Stimulated activated CD4-positive, alpha-beta T cell treated with anti-CD3 and anti-CD28 coated beads, Interleukin-2, amount 100 ng/mL, for 4 hours (primary cell): Measurements from ENCODE around the gene NUP188.
"Not testable (repeated sequence)": the region's sequence is repeated elsewhere in the genome, so short reads cannot be mapped to it uniquely, and the experiment has no call there.

ENCODE experiments used
- DNase-seq: peaks from one replicate; pipeline ENCODE4 v3.0.0-alpha.2; 2020; ENCODE audit warnings: low read depth

NUP188 gene

GRCh38 chr9:128943832-128944620 lies 3.5 kb upstream of the NUP188 start:
- no peak for DNase-seq

- DNase-seq = not testable (repeated sequence)
These were observed 2.5 kb upstream of the NUP188 start for GRCh38 chr9:128944966-128945365.

- no peak for DNase-seq
These were observed 1.5 kb upstream of the NUP188 start for GRCh38 chr9:128945798-128946501.

GRCh38 chr9:128946571-128947276 lies 775 bp upstream of the NUP188 start:
- no peak for DNase-seq

- no peak for DNase-seq
These were observed 297 bp upstream of the NUP188 start for GRCh38 chr9:128947277-128947526.

- not testable (repeated sequence) for DNase-seq
These were observed 13.9 kb downstream of the NUP188 start for GRCh38 chr9:128961403-128961802.

GRCh38 chr9:128969491-128969890 lies 22.0 kb downstream of the NUP188 start:
- DNase-seq = no peak

- DNase-seq = no peak
These were observed 25.5 kb downstream of the NUP188 start for GRCh38 chr9:128972956-128973355.

- DNase-seq = no peak
These were observed 31.6 kb downstream of the NUP188 start for GRCh38 chr9:128979111-128979510.

- no peak for DNase-seq
These were observed 36.0 kb downstream of the NUP188 start for GRCh38 chr9:128983536-128983935.

- no peak for DNase-seq
These were observed 39.2 kb downstream of the NUP188 start for GRCh38 chr9:128986671-128987070.

- DNase-seq = no peak
These were observed 40.3 kb downstream of the NUP188 start for GRCh38 chr9:128987805-128988204.

- DNase-seq = no peak
These were observed 45.5 kb downstream of the NUP188 start for GRCh38 chr9:128992995-128993394.

GRCh38 chr9:128995791-128996190 lies 48.3 kb downstream of the NUP188 start:
- DNase-seq = no peak

- no peak for DNase-seq
These were observed 51.0 kb downstream of the NUP188 start for GRCh38 chr9:128998462-128998861.

- no peak for DNase-seq
These were observed 52.2 kb downstream of the NUP188 start for GRCh38 chr9:128999581-129000206.

- DNase-seq = no peak
These were observed 54.2 kb downstream of the NUP188 start for GRCh38 chr9:129001504-129002325.

- no peak for DNase-seq
These were observed 55.5 kb downstream of the NUP188 start for GRCh38 chr9:129002992-129003391.

GRCh38 chr9:129004173-129004572 lies 56.7 kb downstream of the NUP188 start:
- DNase-seq = not testable (repeated sequence)

GRCh38 chr9:129005336-129005997 lies 58.0 kb downstream of the NUP188 start:
- DNase-seq = no peak

- DNase-seq = no peak
These were observed 59.0 kb downstream of the NUP188 start for GRCh38 chr9:129006328-129007034.
